ENCODE measurements around the gene STAT6.

Gene STAT6

DNA sequence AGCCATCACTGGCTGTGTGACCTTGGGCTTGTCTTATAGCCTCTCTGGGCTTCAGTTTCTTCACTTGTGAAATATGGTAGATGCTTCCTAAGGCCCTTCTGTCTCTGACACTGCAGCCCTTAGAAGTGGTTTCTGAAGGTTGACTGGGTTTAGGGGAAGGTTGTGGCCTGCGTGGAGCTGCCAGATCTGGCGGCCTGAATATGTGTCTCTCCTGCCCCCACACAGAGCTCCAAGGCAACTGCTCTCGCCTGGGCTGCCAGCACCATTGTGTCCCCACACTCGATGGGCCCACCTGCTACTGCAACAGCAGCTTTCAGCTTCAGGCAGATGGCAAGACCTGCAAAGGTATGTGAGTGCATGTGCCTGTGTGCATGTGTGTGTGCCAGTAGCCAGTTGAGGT lies 32.3 kb upstream of the STAT6 start:
- no peak for DNase-seq

DNA sequence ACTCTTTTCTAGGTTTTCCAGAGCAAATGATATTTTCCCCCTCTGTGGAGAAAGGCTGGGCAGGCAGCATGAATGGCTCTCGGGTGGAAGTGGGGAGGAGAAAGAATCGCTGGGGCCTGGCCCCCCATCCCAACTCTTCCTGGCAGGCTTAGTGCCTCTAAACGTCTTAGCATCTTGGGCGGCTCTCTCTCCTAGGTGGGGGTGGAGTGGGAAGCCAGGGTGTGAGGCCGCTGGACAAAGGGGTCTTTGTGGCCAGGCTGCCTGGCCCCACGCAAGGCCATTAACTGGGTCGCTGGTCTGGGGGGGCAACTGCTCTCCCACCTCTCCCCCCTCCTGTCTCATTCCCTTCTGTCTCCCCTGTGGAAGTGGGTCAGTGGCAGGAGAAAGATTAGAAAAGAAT lies 31.6 kb upstream of the STAT6 start:
- no peak for DNase-seq

GRCh38 chr12:57142121-57142520 lies 31.0 kb upstream of the STAT6 start:
- no peak for DNase-seq

- DNase-seq = no peak
Measured at GRCh38 chr12:57141249-57141648, 30.1 kb upstream of the STAT6 start.

DNA sequence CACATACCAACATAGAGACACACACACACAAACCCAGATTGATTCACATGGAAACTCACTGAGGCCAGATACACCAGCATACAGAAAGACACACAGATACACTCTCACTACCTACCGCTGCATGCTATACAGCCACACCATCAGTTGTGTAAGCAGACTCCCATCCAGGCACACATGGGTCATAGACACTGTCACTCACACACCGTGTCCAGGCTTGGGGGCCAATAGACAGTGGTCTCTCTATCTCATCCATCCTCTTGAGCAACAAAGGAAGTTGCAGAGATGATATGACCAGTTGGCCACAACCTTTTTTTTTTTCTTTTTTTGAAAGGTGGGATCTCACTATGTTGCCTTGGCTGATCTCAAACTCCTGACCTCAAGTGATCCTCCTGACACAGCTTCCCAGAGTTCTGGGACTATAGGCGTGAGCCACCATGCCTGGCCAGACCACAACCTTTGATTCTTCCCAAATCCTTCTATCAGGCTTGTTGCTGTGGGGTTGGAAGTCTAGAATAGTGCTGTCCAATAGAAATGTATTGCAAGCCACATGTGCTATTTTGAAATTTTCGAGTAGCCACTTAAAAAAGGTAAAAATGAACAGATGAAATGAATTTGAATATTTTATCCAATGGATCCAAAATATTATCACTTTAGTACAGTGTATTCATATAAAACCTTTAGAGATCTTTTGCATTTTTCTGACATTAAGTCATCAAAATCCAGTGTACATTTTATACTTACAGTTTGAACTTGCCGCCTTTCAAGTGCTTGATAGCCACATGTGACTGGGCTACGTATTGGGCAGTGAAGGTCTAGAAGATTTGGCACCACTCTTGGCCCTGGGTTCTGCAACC lies 28.9 kb upstream of the STAT6 start:
- no peak for DNase-seq

DNA sequence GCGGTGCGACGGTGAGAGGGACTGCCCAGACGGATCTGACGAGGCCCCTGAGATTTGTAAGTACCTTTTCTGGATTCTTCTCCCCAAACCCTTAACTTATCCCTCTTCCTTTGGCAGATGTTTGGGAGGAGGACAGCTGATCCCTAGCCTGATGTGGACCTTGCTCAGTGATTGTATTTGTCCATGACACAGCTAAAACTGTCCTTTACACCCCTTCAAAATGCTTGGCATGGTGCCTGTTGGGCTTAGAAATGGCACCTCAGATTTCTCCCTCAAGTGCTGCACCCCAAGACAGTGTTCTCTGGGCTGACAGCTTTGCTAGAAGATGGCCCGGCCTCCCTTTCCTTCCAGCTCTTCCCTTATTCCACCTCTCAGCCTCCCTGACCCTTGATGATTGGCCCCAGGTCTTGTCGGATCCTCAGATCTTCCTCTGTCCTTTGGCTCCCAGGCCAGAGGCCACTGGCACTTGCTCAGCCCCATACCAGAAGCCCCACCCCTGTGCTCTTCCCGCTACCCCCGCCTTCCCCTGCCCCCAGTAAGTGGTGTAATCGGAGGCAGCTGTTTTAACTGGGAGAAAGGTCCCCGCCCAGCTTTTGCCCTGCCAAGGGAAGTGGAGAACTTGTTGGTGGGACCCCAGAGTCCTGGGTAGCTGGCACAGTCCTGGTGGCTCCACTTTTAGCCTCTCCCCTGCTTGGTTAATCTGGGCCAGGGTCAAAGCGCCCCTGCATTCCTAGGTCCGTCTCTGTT lies 27.5 kb upstream of the STAT6 start:
- DNase-seq = no peak

DNA sequence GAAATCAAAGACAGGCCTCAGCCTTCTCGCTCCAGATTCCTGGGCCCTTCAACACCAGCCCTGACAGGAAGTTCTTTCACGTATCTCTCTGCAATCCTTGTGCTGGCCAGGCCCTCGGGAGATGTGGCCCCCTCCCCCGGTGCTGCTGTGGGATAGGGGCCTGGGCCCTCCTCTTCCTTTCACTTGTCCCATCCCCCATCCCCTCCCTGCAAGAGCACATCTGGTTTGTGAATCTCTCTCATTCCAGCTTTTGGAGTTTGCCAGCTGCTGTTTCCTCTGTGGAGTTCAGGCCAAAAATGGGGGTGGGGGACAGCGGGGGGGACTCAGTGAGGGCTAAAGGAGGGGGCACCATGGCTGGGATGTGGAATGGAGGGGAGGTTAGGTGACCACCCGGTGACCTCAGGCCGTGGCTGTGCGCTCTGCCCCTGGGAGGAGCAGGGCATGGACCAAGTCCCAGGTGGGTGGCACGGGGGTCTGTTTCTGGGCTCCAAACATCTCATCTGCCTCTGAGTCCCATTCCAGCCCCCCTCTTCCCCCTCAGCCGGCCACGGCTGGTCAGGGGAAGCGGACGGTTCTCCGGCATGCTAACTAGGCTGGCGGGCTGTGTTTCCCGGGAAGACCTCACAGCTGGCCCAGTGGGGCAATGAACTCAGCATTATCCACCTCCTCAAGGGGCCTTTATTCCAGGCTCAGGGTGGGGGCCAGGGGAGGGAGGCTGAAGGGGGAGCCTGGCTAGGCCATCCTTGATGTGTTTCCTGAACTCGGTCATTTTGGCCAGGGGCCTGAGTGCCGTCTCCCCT lies 24.6 kb upstream of the STAT6 start:
- no peak for DNase-seq

GRCh38 chr12:57134949-57135348 lies 23.8 kb upstream of the STAT6 start:
- no peak for DNase-seq

DNA sequence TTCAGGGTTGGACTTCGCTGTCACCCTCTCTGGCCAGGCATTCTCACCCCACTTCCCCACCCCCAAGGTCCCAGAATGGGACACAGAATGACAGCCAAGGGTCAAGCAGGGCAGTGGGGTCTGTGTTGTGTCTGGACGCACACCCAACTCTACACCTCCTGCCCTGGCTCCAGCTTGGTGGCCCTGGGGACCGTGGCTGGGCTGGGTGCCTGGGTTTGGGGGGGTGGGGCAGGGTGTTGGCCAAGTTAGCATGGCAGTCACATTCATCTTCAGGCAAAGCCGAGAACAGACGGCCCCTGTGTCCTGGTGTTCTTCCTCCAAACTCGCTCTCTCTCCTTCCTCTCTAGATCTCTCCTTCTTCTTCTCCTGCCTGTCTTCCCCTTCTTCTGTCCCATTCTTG lies 22.8 kb upstream of the STAT6 start:
- DNase-seq = no peak

DNA sequence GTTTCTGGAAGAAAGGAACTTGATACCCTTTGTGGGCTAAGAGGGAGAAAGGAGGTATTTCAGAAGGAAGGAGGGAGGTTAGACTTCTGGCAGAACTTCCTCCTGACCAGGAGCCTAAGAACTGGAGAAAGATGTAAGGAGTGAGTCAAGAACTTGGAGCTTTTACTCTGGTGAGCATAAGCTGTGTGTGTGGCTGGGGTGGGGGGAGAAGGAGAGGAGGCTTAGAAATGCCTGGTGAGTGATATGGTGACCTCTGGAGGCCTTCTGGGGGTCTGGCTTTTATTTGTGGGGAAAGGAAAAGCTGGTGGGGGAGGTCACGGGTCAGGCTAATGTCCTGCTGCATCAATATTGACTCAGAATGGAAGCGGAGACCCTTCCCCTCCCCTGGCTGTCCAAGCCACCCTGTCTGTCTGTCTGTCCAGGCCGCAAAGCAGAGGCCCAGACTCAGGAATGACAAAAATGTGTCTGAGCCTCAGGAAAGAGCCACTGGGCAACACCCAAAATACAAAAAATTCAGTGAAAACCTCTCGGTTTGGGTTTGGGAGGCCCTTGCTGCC lies 21.9 kb upstream of the STAT6 start:
- DNase-seq = no peak

GRCh38 chr12:57131896-57132744 lies 21.0 kb upstream of the STAT6 start:
- DNase-seq = no peak

- DNase-seq = no peak
Measured at GRCh38 chr12:57130941-57131340, 19.8 kb upstream of the STAT6 start.

DNA sequence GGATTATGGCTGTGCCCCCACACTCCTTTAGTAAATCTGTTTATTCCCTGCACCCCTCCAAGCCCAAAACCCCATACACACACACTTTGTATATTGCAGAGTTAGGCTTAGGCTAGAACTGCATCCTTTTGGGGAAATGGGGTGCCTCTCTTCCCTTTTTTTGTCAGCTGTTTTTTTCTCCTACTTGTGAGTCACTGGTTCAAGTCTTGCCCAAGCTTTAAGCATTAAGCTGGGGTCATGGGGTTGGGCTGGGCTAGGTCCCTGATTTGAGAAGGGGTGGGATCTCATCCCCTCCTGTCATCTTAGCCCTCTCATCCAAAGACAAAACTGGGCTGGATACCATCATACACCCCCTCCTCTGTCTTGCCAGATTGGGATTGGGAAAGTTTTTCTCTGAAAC lies 18.7 kb upstream of the STAT6 start:
- no peak for DNase-seq

DNA sequence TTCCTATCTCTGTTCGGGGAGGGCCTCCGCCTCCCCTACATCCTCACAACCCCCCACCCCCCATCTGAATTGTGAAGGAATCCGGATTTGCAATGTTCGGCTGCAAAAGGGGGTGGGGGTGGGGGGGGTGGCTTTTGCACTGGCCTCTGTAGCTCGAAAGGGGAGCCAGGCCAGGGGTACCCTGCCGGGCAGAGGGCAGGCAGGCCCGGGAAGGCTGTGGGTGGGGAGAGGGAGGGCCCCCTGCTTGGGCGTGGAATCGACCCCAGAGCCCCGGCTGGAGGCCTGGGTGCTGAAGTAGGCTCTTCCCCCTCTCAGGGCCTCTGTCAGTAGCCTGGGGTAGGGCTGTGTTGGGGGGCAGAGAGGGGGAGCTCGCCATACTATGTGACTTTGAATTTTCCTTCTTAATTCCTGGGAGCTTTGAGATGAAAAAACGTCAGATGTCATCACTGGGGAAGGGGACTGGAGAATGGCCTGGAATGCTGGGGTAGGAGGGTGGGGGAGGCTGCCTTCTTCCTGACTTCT lies 18.2 kb upstream of the STAT6 start:
- DNase-seq = no peak

DNA sequence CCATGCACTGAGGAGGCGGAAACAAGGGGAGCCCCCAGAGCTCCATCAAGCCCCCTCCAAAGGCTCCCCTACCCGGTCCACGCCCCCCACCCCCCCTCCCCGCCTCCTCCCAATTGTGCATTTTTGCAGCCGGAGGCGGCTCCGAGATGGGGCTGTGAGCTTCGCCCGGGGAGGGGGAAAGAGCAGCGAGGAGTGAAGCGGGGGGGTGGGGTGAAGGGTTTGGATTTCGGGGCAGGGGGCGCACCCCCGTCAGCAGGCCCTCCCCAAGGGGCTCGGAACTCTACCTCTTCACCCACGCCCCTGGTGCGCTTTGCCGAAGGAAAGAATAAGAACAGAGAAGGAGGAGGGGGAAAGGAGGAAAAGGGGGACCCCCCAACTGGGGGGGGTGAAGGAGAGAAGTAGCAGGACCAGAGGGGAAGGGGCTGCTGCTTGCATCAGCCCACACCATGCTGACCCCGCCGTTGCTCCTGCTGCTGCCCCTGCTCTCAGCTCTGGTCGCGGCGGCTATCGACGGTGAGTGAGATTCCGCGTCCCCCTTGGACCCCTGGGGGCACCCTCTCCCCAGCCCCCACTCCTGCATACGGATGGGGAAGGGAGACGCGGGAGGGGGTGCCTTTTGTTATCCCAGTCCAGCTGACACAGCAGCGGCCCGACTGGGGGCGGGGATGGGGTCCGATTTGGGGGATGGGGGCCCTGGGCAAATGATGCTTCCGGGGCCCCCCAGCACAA lies 17.5 kb upstream of the STAT6 start:
- no peak for DNase-seq

DNA sequence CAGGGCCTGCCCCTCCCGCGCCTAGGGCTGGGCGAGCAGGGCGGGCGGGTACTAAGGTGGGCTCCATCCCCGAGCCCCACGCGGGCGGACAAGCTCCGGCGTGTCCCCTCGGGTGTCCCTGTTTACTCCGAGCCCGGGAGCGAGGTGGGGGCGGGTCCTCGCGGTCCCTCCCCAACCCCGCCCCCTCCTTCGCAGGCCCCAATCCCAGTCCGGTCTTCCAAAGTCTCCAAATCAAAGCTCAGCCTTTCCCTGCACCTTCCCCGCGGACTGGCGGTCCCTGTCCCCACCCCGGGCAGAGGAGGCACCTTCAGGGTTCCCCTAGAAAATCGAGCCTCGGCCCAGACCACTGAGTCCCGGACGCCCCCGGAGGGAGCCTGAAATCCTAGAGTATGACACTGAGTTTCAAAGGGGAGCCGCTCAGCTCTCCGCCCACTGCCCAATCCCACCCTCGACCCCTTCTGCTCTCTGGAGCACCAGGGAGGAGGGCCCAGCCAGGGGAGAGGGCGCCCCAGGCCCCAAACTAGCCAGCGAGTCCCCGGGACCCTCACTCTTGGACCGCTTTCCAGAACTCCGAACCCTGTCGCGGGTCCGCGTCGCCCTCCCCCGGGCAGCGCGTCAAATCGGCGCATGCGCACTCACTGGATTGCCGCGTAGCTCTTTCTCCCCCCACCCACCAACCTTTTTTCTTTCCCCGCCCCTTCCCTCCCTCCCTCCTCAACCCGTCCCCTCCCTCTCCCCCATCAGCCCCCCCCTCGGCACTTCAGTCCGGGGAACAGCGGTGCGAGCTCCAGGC lies 16.8 kb upstream of the STAT6 start, which contains the start of gene LRP1:
LRP1 (plus strand) TSS at position 758 of the 793 bp plus-strand sequence. CDS start 482 bp downstream, outside the sequence.
- peak; percentile 79 for DNase-seq

- DNase-seq = peak; percentile 64
Measured at GRCh38 chr12:57127101-57127725, 16.1 kb upstream of the STAT6 start.

- no peak for DNase-seq
Measured at GRCh38 chr12:57126561-57126960, 15.4 kb upstream of the STAT6 start.

GRCh38 chr12:57126061-57126460 lies 14.9 kb upstream of the STAT6 start:
- DNase-seq = no peak

Data from stimulated activated CD4-positive, alpha-beta T cell treated with anti-CD3 and anti-CD28 coated beads, Interleukin-4, amount 100 ng/mL, for 1 hour (primary cell).